GM23338 (cell line): Measurements from ENCODE around the gene HEPACAM. TPM values are rescaled to one million over a fixed set of nuclear protein-coding genes. Genes with fewer than 3 reads are reported as not detected.

Source experiments
- ATAC-seq: fragments of 200-7000 bp; cut with Tn5 transposase; 3 replicates; pipeline ENCODE4 v1.9.1; 2020
- DNase-seq: peaks from one replicate; pipeline ENCODE4 v3.0.0-alpha.2; 2015; ENCODE audit warnings: low spot score
- H2AFZ ChIP-seq: fragments of 200-600 bp; sonication (generic); 2 replicates; pipeline ENCODE4 v1.8.0; 2016; ENCODE audit warnings: antibody characterized with exemption, mild to moderate bottlenecking, moderate library complexity
- H3F3A ChIP-seq: fragments of 200-600 bp; sonication (generic); replicated peaks from 2 replicates; pipeline ENCODE4 v1.8.0; 2017; ENCODE audit warnings: antibody characterized with exemption, mixed run types, low read depth
- H3K27ac ChIP-seq: fragments of 200-600 bp; sonication (generic); 2 replicates; pipeline ENCODE4 v1.6.1; 2016; ENCODE audit warnings: low read depth
- H3K27me3 ChIP-seq: fragments of 200-600 bp; sonication (generic); 2 replicates; pipeline ENCODE4 v1.8.0; 2016; ENCODE audit warnings: mild to moderate bottlenecking, mixed run types, moderate library complexity; ENCODE audit not compliant: insufficient read depth
- H3K36me3 ChIP-seq: fragments of 200-600 bp; sonication (generic); 2 replicates; pipeline ENCODE4 v1.8.0; 2016; ENCODE audit warnings: mild to moderate bottlenecking; ENCODE audit not compliant: insufficient read depth
- H3K4me1 ChIP-seq: fragments of 200-600 bp; sonication (generic); 2 replicates; pipeline ENCODE4 v1.8.0; 2016; ENCODE audit warnings: mild to moderate bottlenecking, moderate library complexity; ENCODE audit not compliant: insufficient read depth
- H3K4me2 ChIP-seq: fragments of 200-600 bp; sonication (generic); 2 replicates; pipeline ENCODE4 v1.7.1; 2017; ENCODE audit warnings: mixed run types
- H3K4me3 ChIP-seq: fragments of 200-600 bp; sonication (generic); 2 replicates; pipeline ENCODE4 v1.6.1; 2016; ENCODE audit warnings: mixed run types
- H3K79me2 ChIP-seq: fragments of 200-600 bp; sonication (generic); replicated peaks from 2 replicates; pipeline ENCODE4 v1.8.0; 2017; ENCODE audit warnings: mild to moderate bottlenecking; ENCODE audit not compliant: insufficient read depth
- H3K9me2 ChIP-seq: fragments of 200-600 bp; sonication (generic); 2 replicates; pipeline ENCODE4 v1.8.0; 2017; ENCODE audit not compliant: insufficient read depth
- H4K20me1 ChIP-seq: fragments of 200-600 bp; sonication (generic); replicated peaks from 2 replicates; pipeline ENCODE4 v1.8.0; 2017; ENCODE audit warnings: mild to moderate bottlenecking; ENCODE audit not compliant: insufficient read depth
- H3K27ac Mint-ChIP-seq: 2 replicates; pipeline ENCODE4 v1.8.0; 2020; ENCODE audit warnings: inconsistent platforms, mild to moderate bottlenecking, moderate library complexity, mixed read lengths
- H3K27me3 Mint-ChIP-seq: 3 replicates; pipeline ENCODE4 v1.8.0; 2022; ENCODE audit warnings: low read depth, mild to moderate bottlenecking, moderate library complexity, mixed read lengths, inconsistent platforms; ENCODE audit not compliant: insufficient read depth, poor library complexity
- H3K36me3 Mint-ChIP-seq: 3 replicates; pipeline ENCODE4 v1.8.0; 2021; ENCODE audit warnings: low read depth, mild to moderate bottlenecking, inconsistent platforms, moderate library complexity, mixed read lengths
- H3K4me1 Mint-ChIP-seq: 3 replicates; pipeline ENCODE4 v1.8.0; 2020; ENCODE audit warnings: mild to moderate bottlenecking, inconsistent platforms, mixed read lengths
- H3K4me3 Mint-ChIP-seq: 3 replicates; pipeline ENCODE4 v1.8.0; 2021; ENCODE audit warnings: moderate library complexity, mild to moderate bottlenecking, inconsistent platforms, mixed read lengths
- H3K9me3 Mint-ChIP-seq: 3 replicates; pipeline ENCODE4 v1.8.0; 2020; ENCODE audit warnings: moderate library complexity, mild to moderate bottlenecking, inconsistent platforms, mixed read lengths
- CREB1 ChIP-seq: fragments of 250-450 bp; sonication (Bioruptor Pico); IDR thresholded peaks from 2 replicates; pipeline ENCODE4 v1.5.0; 2020; ENCODE audit warnings: low read depth, mild to moderate bottlenecking, moderate library complexity
- CTCF ChIP-seq, 2 experiments: fragments of 200-600 bp in 1 of 2; sonication (generic) in 1 of 2; conservative IDR thresholded peaks; 2 replicates each; pipeline versions ENCODE4 v1.5.1 to v1.6.1; 2016 to 2017; ENCODE audit warnings: antibody characterized with exemption in 2 of 2, low read depth in 2 of 2, mild to moderate bottlenecking in 2 of 2, moderate library complexity in 1 of 2
- ETS1 ChIP-seq: IDR thresholded peaks from 2 replicates; pipeline ENCODE4 v1.6.1; 2016; ENCODE audit warnings: antibody characterized with exemption
- ZNF462 ChIP-seq: fragments of 250-450 bp; sonication (Bioruptor Pico); IDR thresholded peaks from 2 replicates; pipeline ENCODE4 v1.5.0; 2020; ENCODE audit warnings: mild to moderate bottlenecking, moderate library complexity
- polyA plus RNA-seq: library from polyadenylated mRNA; unstranded; fragments of >200 nt; fragmentation: Nextera tagmentation; extraction: Ambion mirVana; gene quantifications from 2 replicates; pipeline ENCODE4 v1.2.1, GENCODE V29; 2016
- total RNA-seq: library from RNA; depleted of rRNA; stranded (reverse); fragments of >200 nt; shearing (Covaris generic); gene quantifications from 2 replicates; pipeline ENCODE4 v1.2.3, GENCODE V29; 2014

Gene HEPACAM
- total and polyA plus RNA-seq, 2 experiments from 2014 or later, result 0.17 TPM; not detected in 1

- Histone ChIP-seq H3K4me2 (no peak overlapping the region), H4K20me1 (no peaks in the 10 kb centered on the region), H3K27ac (no peak overlapping the region), H3K9me2 (0 out of 2 replicates have a peak, but pooled peaks cover 4% of the 10 kb centered on the region), H3K27me3 (0 out of 2 replicates have a peak, but pooled peaks cover 5% of the 10 kb centered on the region), H3K4me1 (peaks cover 4% of the 10 kb centered on the region; the same call in 1 of the 2 replicates), H3K79me2 (no peaks in the 10 kb centered on the region), H3K36me3 (no peaks in the 10 kb centered on the region), H3F3A (no peaks in the 10 kb centered on the region), H3K4me3 (no peak overlapping the region), H2AFZ (no peak overlapping the region)
- peak in 1 of 2 experiments; percentile 4; a peak in 1 of 4 replicates for TF ChIP-seq CTCF (conservative IDR thresholded peaks at IDR 0.05; ENCODE audit: low read depth in 2 of 2)
- no peak for TF ChIP-seq ZNF462 (CRISPR knock-in tag)
- no peak for TF ChIP-seq ETS1
- no peak for TF ChIP-seq CREB1
- H3K36me3 Mint-ChIP-seq, result no peaks in the 10 kb centered on the region
- peaks cover 21% of the 10 kb centered on the region for H3K4me1 Mint-ChIP-seq
- DNase-seq (no peak), ATAC-seq (peak; percentile 18; the same call in 1 of the 3 replicates)
- H3K4me3 Mint-ChIP-seq, result no peak overlapping the region
- no peaks in the 10 kb centered on the region for H3K9me3 Mint-ChIP-seq
- peaks cover 9% of the 10 kb centered on the region for H3K27me3 Mint-ChIP-seq
- H3K27ac Mint-ChIP-seq, result no peak overlapping the region
Measured at GRCh38 chr11:124898263-124898680, 37.6 kb downstream of the HEPACAM start.
